ENCODE data around the gene TRIM8. TPM values are rescaled to one million over a fixed set of nuclear protein-coding genes. Genes with fewer than 3 reads are reported as not detected.

TRIM8 gene
- total RNA-seq, 1 donor from 2014 or later, result 219 TPM

DNA sequence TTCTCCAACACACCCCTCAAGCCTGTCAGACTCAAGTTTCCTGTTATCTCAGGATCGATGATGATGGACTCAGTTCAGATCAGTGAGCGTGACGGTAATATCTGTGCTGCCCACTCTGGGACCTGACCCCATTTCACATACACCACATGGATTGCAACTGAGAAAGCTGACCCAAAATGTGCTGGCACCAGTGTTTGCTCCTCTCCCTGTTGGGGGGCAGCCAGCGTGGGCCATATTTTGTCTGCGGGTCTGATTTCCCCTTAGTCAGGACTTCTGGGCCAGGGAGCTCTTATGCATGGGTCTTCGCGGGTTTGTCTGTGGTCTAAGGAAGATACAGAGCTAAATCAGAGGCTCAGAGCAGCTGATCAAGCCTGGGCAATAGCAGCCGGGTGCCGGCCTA lies 42.6 kb upstream of the TRIM8 start:
- Mint-ChIP-seq H3K36me3 (ENCODE audit: low read depth, unreplicated experiment) (peaks cover 22% of the 10 kb centered on the region), H3K27me3 (ENCODE audit: unreplicated experiment) (peaks cover 17% of the 10 kb centered on the region), H3K4me3 (ENCODE audit: unreplicated experiment) (peak overlapping the region; percentile 31), H3K9me3 (ENCODE audit: unreplicated experiment) (no peaks in the 10 kb centered on the region), H3K4me1 (ENCODE audit: unreplicated experiment) (peaks cover 66% of the 10 kb centered on the region), H3K27ac (ENCODE audit: unreplicated experiment) (peak overlapping the region; percentile 100)
- DNase-seq (ENCODE audit: low spot score), result no peak
- TF ChIP-seq, protein P1, sequence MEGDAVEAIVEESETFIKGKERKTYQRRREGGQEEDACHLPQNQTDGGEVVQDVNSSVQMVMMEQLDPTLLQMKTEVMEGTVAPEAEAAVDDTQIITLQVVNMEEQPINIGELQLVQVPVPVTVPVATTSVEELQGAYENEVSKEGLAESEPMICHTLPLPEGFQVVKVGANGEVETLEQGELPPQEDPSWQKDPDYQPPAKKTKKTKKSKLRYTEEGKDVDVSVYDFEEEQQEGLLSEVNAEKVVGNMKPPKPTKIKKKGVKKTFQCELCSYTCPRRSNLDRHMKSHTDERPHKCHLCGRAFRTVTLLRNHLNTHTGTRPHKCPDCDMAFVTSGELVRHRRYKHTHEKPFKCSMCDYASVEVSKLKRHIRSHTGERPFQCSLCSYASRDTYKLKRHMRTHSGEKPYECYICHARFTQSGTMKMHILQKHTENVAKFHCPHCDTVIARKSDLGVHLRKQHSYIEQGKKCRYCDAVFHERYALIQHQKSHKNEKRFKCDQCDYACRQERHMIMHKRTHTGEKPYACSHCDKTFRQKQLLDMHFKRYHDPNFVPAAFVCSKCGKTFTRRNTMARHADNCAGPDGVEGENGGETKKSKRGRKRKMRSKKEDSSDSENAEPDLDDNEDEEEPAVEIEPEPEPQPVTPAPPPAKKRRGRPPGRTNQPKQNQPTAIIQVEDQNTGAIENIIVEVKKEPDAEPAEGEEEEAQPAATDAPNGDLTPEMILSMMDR (IDR thresholded peaks at IDR 0.05; ENCODE audit: unreplicated experiment), result no peak

DNA sequence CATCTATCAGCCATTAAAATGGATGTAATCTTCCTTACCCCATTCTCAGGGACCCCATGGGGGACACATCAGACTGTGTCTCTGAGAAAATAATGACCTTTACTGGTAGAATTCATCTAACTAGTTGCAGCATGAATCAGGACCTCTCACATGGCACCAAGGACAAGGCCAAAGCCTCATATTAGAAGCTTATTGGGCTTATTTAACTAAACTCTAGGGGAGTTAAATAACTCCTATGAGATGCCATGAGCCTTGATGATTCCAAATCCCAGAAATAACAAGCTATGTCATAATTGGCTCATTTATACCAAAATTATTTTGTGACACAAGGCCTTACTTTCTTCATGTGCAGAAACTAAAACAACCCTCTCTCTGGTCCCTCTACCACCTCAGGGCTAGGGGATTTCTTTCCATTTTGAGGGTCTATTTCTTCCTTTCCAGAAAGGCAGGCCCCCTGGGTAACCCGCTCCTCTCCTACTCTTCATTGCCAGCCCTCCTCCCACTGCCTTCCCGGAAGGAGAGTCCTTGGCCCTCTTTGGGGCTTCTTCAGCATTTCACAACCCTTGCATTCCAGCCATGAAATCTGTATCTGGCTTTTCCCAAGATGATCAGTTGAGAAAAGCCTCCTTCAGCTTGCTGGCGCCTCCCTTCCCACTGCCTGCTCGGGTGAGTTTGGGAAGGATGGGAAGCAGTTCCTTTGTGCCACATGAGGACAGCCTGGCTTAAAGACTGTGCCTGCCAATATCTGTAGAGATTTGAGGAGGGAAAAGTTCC lies 41.8 kb upstream of the TRIM8 start:
- H3K4me1 Mint-ChIP-seq (ENCODE audit: unreplicated experiment), result peaks cover 59% of the 10 kb centered on the region
- H3K4me3 Mint-ChIP-seq (ENCODE audit: unreplicated experiment), result no peak overlapping the region
- H3K27me3 Mint-ChIP-seq (ENCODE audit: unreplicated experiment), result peaks cover 16% of the 10 kb centered on the region
- H3K36me3 Mint-ChIP-seq (ENCODE audit: low read depth, unreplicated experiment), result peaks cover 24% of the 10 kb centered on the region
- no peak for DNase-seq (ENCODE audit: low spot score)
- TF ChIP-seq, protein P1 (IDR thresholded peaks at IDR 0.05; ENCODE audit: unreplicated experiment), result no peak
- peak overlapping the region; percentile 100 for H3K27ac Mint-ChIP-seq (ENCODE audit: unreplicated experiment)
- no peaks in the 10 kb centered on the region for H3K9me3 Mint-ChIP-seq (ENCODE audit: unreplicated experiment)

DNA sequence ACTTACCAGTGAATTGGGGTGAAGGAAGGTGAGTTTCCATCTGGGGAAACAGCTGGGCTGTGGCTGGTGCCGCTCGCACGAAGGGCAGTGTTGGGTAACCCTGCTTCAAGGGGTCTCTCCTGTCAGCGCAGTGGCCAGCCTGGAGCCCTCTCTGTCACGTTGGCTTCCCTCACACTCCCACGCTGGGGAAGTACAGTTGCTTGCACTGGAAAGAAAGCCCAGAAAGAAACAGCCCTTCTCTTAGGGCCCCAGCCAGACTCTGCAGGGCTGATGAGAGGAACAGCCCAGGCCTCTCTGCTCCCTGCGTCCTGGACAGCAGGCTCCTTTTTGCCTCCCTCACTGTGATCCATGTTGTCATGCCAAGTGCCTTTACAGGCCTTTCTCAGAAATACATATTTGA lies 40.3 kb upstream of the TRIM8 start:
- TF ChIP-seq, protein P1 (IDR thresholded peaks at IDR 0.05; ENCODE audit: unreplicated experiment), result no peak
- DNase-seq (ENCODE audit: low spot score), result no peak
- Mint-ChIP-seq H3K4me1 (ENCODE audit: unreplicated experiment) (peaks cover 49% of the 10 kb centered on the region), H3K4me3 (ENCODE audit: unreplicated experiment) (peak overlapping the region; percentile 68), H3K27me3 (ENCODE audit: unreplicated experiment) (peaks cover 16% of the 10 kb centered on the region), H3K27ac (ENCODE audit: unreplicated experiment) (peak overlapping the region; percentile 95), H3K9me3 (ENCODE audit: unreplicated experiment) (no peaks in the 10 kb centered on the region), H3K36me3 (ENCODE audit: low read depth, unreplicated experiment) (peaks cover 19% of the 10 kb centered on the region)

DNA sequence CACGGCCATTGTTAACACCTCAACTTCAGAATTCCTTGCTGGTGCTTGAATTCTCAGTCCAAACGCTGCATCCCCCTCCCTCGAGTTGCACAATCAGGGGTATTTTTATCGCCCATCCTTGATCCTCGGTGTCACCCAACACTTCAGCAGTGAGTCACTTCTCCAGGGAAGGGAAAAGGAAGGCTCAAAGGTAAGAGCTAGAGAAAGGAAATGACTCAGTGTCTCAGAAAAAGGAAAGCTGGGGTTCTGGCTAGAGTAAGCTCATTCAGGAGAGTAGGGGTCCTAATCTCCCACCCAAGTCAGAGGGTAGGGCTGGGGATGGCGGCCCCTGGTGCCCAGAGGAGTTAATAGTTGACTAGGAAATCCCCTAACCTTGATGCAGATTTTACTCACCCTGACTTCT lies 39.8 kb upstream of the TRIM8 start:
- TF ChIP-seq, protein P1 (IDR thresholded peaks at IDR 0.05; ENCODE audit: unreplicated experiment), result no peak
- Mint-ChIP-seq H3K36me3 (ENCODE audit: low read depth, unreplicated experiment) (peaks cover 23% of the 10 kb centered on the region), H3K27ac (ENCODE audit: unreplicated experiment) (peak overlapping the region; percentile 95), H3K27me3 (ENCODE audit: unreplicated experiment) (peaks cover 14% of the 10 kb centered on the region), H3K4me1 (ENCODE audit: unreplicated experiment) (peaks cover 49% of the 10 kb centered on the region), H3K9me3 (ENCODE audit: unreplicated experiment) (no peaks in the 10 kb centered on the region), H3K4me3 (ENCODE audit: unreplicated experiment) (peak overlapping the region; percentile 68)
- no peak for DNase-seq (ENCODE audit: low spot score)

DNA sequence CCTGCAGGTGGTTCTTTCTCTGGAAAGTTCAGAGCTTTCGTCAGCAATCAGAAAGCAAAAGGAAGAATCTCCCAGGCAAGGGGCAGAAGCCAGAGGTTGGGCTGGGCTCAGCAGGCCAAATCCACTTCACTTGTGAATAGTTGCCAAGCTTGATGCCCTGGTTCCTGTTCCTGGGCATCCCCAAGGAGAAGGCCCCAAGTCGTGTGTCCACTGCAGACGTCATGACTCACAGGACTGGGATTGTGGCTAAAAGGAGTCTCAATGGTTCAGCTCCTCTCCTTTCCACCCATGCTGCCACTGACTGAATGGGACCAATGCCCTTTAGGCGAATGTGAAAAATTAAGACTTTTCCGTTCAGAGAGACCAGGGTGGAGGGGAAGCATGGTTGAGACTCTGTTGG lies 38.6 kb upstream of the TRIM8 start:
- TF ChIP-seq, protein P1 (IDR thresholded peaks at IDR 0.05; ENCODE audit: unreplicated experiment), result no peak
- Mint-ChIP-seq H3K27me3 (ENCODE audit: unreplicated experiment) (peaks cover 8% of the 10 kb centered on the region), H3K36me3 (ENCODE audit: low read depth, unreplicated experiment) (peaks cover 23% of the 10 kb centered on the region), H3K4me3 (ENCODE audit: unreplicated experiment) (no peak overlapping the region), H3K27ac (ENCODE audit: unreplicated experiment) (no peak overlapping the region), H3K4me1 (ENCODE audit: unreplicated experiment) (peaks cover 48% of the 10 kb centered on the region), H3K9me3 (ENCODE audit: unreplicated experiment) (no peaks in the 10 kb centered on the region)
- no peak for DNase-seq (ENCODE audit: low spot score)

All from endothelial cell (in vitro differentiated cells).